ENCODE results near the gene SMYD3.
"Not testable (repeated sequence)": the region's sequence is repeated elsewhere in the genome, so short reads cannot be mapped to it uniquely, and the experiment has no call there.

GRCh38 chr1:245971076-245971710, 535.9 kb downstream of the SMYD3 start:
- TF ChIP-seq, protein P1, sequence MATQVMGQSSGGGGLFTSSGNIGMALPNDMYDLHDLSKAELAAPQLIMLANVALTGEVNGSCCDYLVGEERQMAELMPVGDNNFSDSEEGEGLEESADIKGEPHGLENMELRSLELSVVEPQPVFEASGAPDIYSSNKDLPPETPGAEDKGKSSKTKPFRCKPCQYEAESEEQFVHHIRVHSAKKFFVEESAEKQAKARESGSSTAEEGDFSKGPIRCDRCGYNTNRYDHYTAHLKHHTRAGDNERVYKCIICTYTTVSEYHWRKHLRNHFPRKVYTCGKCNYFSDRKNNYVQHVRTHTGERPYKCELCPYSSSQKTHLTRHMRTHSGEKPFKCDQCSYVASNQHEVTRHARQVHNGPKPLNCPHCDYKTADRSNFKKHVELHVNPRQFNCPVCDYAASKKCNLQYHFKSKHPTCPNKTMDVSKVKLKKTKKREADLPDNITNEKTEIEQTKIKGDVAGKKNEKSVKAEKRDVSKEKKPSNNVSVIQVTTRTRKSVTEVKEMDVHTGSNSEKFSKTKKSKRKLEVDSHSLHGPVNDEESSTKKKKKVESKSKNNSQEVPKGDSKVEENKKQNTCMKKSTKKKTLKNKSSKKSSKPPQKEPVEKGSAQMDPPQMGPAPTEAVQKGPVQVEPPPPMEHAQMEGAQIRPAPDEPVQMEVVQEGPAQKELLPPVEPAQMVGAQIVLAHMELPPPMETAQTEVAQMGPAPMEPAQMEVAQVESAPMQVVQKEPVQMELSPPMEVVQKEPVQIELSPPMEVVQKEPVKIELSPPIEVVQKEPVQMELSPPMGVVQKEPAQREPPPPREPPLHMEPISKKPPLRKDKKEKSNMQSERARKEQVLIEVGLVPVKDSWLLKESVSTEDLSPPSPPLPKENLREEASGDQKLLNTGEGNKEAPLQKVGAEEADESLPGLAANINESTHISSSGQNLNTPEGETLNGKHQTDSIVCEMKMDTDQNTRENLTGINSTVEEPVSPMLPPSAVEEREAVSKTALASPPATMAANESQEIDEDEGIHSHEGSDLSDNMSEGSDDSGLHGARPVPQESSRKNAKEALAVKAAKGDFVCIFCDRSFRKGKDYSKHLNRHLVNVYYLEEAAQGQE (IDR thresholded peaks at IDR 0.05; ENCODE audit: insufficient replicate concordance, low read depth): not testable (repeated sequence)
- not testable (repeated sequence) for TF ChIP-seq POLR2AphosphoS5 (IDR thresholded peaks at IDR 0.05; ENCODE audit: low read depth); CTCF (IDR thresholded peaks at IDR 0.05; ENCODE audit: insufficient read depth, low read length); GABPA (IDR thresholded peaks at IDR 0.05; ENCODE audit: low read depth); SPI1 (IDR thresholded peaks at IDR 0.05; ENCODE audit: borderline replicate concordance, low read depth)
